Lower leg skin (tissue), 3 donors: ENCODE data around the gene IL17RB.

Experiments
- POLR2A ChIP-seq, 2 donors: fragments of 450-650 bp; IDR thresholded peaks; one replicate each; pipeline ENCODE4 v1.6.1; 2016 to 2017; ENCODE audit warnings: antibody characterized with exemption in 2 of 2, mild to moderate bottlenecking in 1 of 2, moderate library complexity in 1 of 2
- TF ChIP-seq, protein P1 (sequence below), 3 donors: fragments of 450-650 bp; IDR thresholded peaks; one replicate each; pipeline ENCODE4 v1.5.1; 2016; ENCODE audit warnings: antibody characterized with exemption in 3 of 3, mild to moderate bottlenecking in 3 of 3, moderate library complexity in 2 of 3

- TF ChIP-seq, protein P1, sequence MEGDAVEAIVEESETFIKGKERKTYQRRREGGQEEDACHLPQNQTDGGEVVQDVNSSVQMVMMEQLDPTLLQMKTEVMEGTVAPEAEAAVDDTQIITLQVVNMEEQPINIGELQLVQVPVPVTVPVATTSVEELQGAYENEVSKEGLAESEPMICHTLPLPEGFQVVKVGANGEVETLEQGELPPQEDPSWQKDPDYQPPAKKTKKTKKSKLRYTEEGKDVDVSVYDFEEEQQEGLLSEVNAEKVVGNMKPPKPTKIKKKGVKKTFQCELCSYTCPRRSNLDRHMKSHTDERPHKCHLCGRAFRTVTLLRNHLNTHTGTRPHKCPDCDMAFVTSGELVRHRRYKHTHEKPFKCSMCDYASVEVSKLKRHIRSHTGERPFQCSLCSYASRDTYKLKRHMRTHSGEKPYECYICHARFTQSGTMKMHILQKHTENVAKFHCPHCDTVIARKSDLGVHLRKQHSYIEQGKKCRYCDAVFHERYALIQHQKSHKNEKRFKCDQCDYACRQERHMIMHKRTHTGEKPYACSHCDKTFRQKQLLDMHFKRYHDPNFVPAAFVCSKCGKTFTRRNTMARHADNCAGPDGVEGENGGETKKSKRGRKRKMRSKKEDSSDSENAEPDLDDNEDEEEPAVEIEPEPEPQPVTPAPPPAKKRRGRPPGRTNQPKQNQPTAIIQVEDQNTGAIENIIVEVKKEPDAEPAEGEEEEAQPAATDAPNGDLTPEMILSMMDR (IDR thresholded peaks at IDR 0.05), result no peak
- no peak for TF ChIP-seq POLR2A (IDR thresholded peaks at IDR 0.05)
These were observed 31.3 kb upstream of the IL17RB start for GRCh38 chr3:53815067-53815466.
